ENCODE results near the gene B3GNT4.

B3GNT4 gene

GRCh38 chr12:122203301-122204166, at the start of gene B3GNT4:
B3GNT4 (plus strand) TSS chr12:122203709; CDS start chr12:122204619, 910 bp downstream.
- peak within 1 kb of the TSS; percentile 49 for H3K4me3 ChIP-seq (ENCODE audit: low read depth, low read length)
- no peak for TF ChIP-seq CTCF (IDR thresholded peaks at IDR 0.05; ENCODE audit: borderline replicate concordance, insufficient read depth, low read depth, low read length)

GRCh38 chr12:122155705-122156104, 47.8 kb upstream of the B3GNT4 start:
- no peak for TF ChIP-seq CTCF (IDR thresholded peaks at IDR 0.05; ENCODE audit: borderline replicate concordance, insufficient read depth, low read depth, low read length)
- H3K4me3 ChIP-seq (ENCODE audit: low read depth, low read length) = no peak overlapping the region

GRCh38 chr12:122158700-122159285, 44.7 kb upstream of the B3GNT4 start:
- H3K4me3 ChIP-seq (ENCODE audit: low read depth, low read length) = no peak overlapping the region
- TF ChIP-seq CTCF (IDR thresholded peaks at IDR 0.05; ENCODE audit: borderline replicate concordance, insufficient read depth, low read depth, low read length) = no peak

GRCh38 chr12:122159882-122160281, 43.6 kb upstream of the B3GNT4 start:
- TF ChIP-seq CTCF (IDR thresholded peaks at IDR 0.05; ENCODE audit: borderline replicate concordance, insufficient read depth, low read depth, low read length) = 0 out of 2 replicates have a peak, but pooled peaks have one; percentile 4

GRCh38 chr12:122160761-122161160, 42.7 kb upstream of the B3GNT4 start:
- no peak overlapping the region for H3K4me3 ChIP-seq (ENCODE audit: low read depth, low read length)
- no peak for TF ChIP-seq CTCF (IDR thresholded peaks at IDR 0.05; ENCODE audit: borderline replicate concordance, insufficient read depth, low read depth, low read length)

More at GRCh38 chr12:122159882-122160281, 43.6 kb upstream of the B3GNT4 start:
- H3K4me3 ChIP-seq (ENCODE audit: low read depth, low read length) = no peak overlapping the region

GRCh38 chr12:122161682-122162081, 41.8 kb upstream of the B3GNT4 start:
- no peak overlapping the region for H3K4me3 ChIP-seq (ENCODE audit: low read depth, low read length)
- no peak for TF ChIP-seq CTCF (IDR thresholded peaks at IDR 0.05; ENCODE audit: borderline replicate concordance, insufficient read depth, low read depth, low read length)

All from GM12875 (cell line).